Amniotic stem cell (primary cell): ENCODE results near the gene EGLN1.
"Not testable (repeated sequence)": the region's sequence is repeated elsewhere in the genome, so short reads cannot be mapped to it uniquely, and the experiment has no call there.

Experiments used
- DNase-seq: peaks from one replicate; lab custom pipeline; 2025; lab: John Stamatoyannopoulos, UW

The EGLN1 gene

GRCh38 chr1:231357831-231358354, 64.2 kb downstream of the EGLN1 start:
- peak; percentile 37 for DNase-seq

GRCh38 chr1:231357187-231357772, 64.8 kb downstream of the EGLN1 start:
- DNase-seq = no peak

- DNase-seq = no peak
Observed at GRCh38 chr1:231355171-231355570, 66.9 kb downstream of the EGLN1 start.

- no peak for DNase-seq
Observed at GRCh38 chr1:231354330-231355020, 67.6 kb downstream of the EGLN1 start.

GRCh38 chr1:231353086-231353485, 69.0 kb downstream of the EGLN1 start:
- no peak for DNase-seq

- DNase-seq = no peak
Observed at GRCh38 chr1:231351816-231352215, 70.3 kb downstream of the EGLN1 start.

- DNase-seq = not testable (repeated sequence)
Observed at GRCh38 chr1:231348856-231349255, 73.2 kb downstream of the EGLN1 start.

GRCh38 chr1:231348442-231348841, 73.6 kb downstream of the EGLN1 start:
- DNase-seq = no peak

GRCh38 chr1:231347961-231348360, 74.1 kb downstream of the EGLN1 start:
- no peak for DNase-seq

GRCh38 chr1:231340328-231341013, 81.6 kb downstream of the EGLN1 start:
- DNase-seq = no peak

- DNase-seq = no peak
Observed at GRCh38 chr1:231338270-231339128, 83.6 kb downstream of the EGLN1 start, which contains the start of gene SPRTN. TSS of gene SPRTN (plus strand) at chr1:231338293. CDS start at chr1:231338384, 91 bp downstream.

GRCh38 chr1:231337472-231338269, 84.4 kb downstream of the EGLN1 start, which contains the start of gene EXOC8:
TSS of gene EXOC8 (minus strand) at chr1:231337852. CDS start at chr1:231337745, 107 bp downstream.
- peak; percentile 92 for DNase-seq

- DNase-seq = no peak
Observed at GRCh38 chr1:231337043-231337471, 85.0 kb downstream of the EGLN1 start.

- DNase-seq = no peak
Observed at GRCh38 chr1:231335663-231336602, 86.2 kb downstream of the EGLN1 start.

- no peak for DNase-seq
Observed at GRCh38 chr1:231334952-231335351, 87.1 kb downstream of the EGLN1 start.

GRCh38 chr1:231334079-231334666, 87.9 kb downstream of the EGLN1 start:
- no peak for DNase-seq

GRCh38 chr1:231332761-231333160, 89.3 kb downstream of the EGLN1 start:
- DNase-seq = no peak

- no peak for DNase-seq
Observed at GRCh38 chr1:231329483-231329882, 92.6 kb downstream of the EGLN1 start.

GRCh38 chr1:231327617-231328016, 94.5 kb downstream of the EGLN1 start:
- no peak for DNase-seq
